Thyroid gland (tissue), 4 donors: Measurements from ENCODE around the gene OSMR. TPM values are rescaled to one million over a fixed set of nuclear protein-coding genes. Genes with fewer than 3 reads are reported as not detected.

Experiments
- DNase-seq, 2 donors: peaks; one replicate each; pipeline ENCODE4 v3.0.0-alpha.2; 2019
- H3K27ac ChIP-seq, 3 donors: fragments of 200-600 bp; sonication (generic); 1 replicate in 2 of 3; 2 replicates in 1 of 3; pipeline ENCODE4 v1.5.1; 2016 to 2019; ENCODE audit warnings: mild to moderate bottlenecking in 1 of 3, moderate library complexity in 1 of 3
- H3K27me3 ChIP-seq: fragments of 200-600 bp; sonication (generic); one replicate; pipeline ENCODE4 v1.5.1; 2019
- H3K36me3 ChIP-seq, 2 donors: fragments of 200-600 bp; sonication (generic); one replicate each; pipeline ENCODE4 v1.5.1; 2016 to 2019
- H3K4me1 ChIP-seq, 2 donors: fragments of 200-600 bp; sonication (generic); one replicate each; pipeline ENCODE4 v1.5.1; 2017 to 2019
- H3K4me3 ChIP-seq, 3 donors: fragments of 200-600 bp; sonication (generic); replicated peaks in 1 of 3; 1 replicate in 2 of 3; 2 replicates in 1 of 3; pipeline ENCODE4 v1.5.1; 2016; ENCODE audit warnings: mild to moderate bottlenecking in 1 of 3
- H3K9me3 ChIP-seq: fragments of 200-600 bp; sonication (generic); one replicate; pipeline ENCODE4 v1.5.1; 2017
- POLR2A ChIP-seq, 2 donors: fragments of 450-650 bp; IDR thresholded peaks; one replicate each; pipeline ENCODE4 v1.6.1; 2017; ENCODE audit warnings: antibody characterized with exemption in 2 of 2, mild to moderate bottlenecking in 2 of 2, moderate library complexity in 1 of 2
- WGBS, 2 donors: methylation state at CpG; one replicate each; pipeline ENCODE4 v1.1.5; 2017; 5-methylcytosine and 5-hydroxymethylcytosine counted together
- intact Hi-C: fragments of 100-400 bp; cut with DNase I; formaldehyde crosslinking; loops from one replicate; pipeline ENCODE4 v1.15.1; 2023
- total RNA-seq, 4 donors: library from RNA; depleted of rRNA; stranded (reverse); fragments of >200 nt; gene quantifications; one replicate each; pipeline ENCODE4 v1.2.3, GENCODE V29; 2016
- TF ChIP-seq, protein P1 (sequence below), 6 experiments: fragments of 200-600 bp in 3 of 6; fragments of 450-650 bp in 3 of 6; sonication (generic) in 3 of 6; IDR thresholded peaks; one replicate each; pipeline ENCODE4 v1.5.1; 2016 to 2019; ENCODE audit warnings: antibody characterized with exemption in 6 of 6, mild to moderate bottlenecking in 2 of 6, inconsistent platforms in 1 of 6, moderate library complexity in 1 of 6

OSMR gene
- total RNA-seq, 4 donors from 2014 or later = 18.2 to 104 (median 33.9) TPM

DNA sequence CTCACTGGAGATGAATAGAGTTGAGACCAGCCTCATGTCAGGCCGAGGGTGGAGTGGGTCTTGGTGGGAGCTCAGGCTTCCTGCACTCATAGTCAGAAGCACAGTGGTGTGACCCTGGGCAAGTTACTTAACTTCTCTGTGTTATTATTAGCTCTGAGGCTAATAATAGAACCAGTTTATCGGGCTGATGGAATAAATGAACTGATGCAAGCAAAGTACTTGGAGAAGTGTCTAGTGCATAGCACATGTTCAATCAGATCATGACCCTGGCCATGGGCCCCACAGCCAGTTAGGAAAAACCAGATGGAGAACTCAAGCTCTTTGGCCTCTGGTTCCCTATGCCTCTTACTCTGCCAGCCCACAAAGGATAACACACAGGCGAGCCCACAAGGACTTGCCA, 45.3 kb upstream of the OSMR start:
- no peak for DNase-seq
- 59 to 61% methylated on average over 3 of the region's 3 CpGs for WGBS, 2 donors
- Histone ChIP-seq H3K36me3 (no peaks in the 10 kb centered on the region), H3K9me3 (no peaks in the 10 kb centered on the region), H3K27me3 (no peaks in the 10 kb centered on the region), H3K4me1 (peaks cover 8 to 36% of the 10 kb centered on the region in 2 donors), H3K4me3 (no peak overlapping the region), H3K27ac (no peak overlapping the region)
- TF ChIP-seq, protein P1, sequence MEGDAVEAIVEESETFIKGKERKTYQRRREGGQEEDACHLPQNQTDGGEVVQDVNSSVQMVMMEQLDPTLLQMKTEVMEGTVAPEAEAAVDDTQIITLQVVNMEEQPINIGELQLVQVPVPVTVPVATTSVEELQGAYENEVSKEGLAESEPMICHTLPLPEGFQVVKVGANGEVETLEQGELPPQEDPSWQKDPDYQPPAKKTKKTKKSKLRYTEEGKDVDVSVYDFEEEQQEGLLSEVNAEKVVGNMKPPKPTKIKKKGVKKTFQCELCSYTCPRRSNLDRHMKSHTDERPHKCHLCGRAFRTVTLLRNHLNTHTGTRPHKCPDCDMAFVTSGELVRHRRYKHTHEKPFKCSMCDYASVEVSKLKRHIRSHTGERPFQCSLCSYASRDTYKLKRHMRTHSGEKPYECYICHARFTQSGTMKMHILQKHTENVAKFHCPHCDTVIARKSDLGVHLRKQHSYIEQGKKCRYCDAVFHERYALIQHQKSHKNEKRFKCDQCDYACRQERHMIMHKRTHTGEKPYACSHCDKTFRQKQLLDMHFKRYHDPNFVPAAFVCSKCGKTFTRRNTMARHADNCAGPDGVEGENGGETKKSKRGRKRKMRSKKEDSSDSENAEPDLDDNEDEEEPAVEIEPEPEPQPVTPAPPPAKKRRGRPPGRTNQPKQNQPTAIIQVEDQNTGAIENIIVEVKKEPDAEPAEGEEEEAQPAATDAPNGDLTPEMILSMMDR (IDR thresholded peaks at IDR 0.05) = no peak
- no peak for TF ChIP-seq POLR2A (IDR thresholded peaks at IDR 0.05)
- intact Hi-C loops = loop anchor here (10.0 kb wide), 1 partner anchor 136 kb away; no protein-coding TSS in a partner anchor

DNA sequence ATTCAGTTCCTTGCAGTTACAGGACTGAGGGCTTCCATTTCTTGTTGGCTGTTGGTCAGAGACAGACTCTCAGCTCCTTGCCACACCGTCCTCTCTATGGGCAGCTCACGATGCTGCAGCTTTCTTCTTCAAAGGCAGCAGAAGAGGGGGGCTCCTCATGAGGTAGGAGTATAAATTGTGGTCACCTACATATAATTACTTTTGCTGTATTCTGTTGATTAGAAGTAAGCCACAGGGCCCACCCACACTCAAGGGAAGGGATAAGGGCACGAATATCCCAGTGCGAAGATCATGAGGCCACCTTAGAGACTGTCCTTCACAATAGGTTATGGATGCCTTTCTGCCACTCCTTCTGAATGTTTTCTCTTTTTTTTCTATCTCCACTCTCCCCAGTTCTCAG, 43.7 kb upstream of the OSMR start:
- Histone ChIP-seq H3K27ac (no peak overlapping the region), H3K36me3 (no peaks in the 10 kb centered on the region), H3K9me3 (no peaks in the 10 kb centered on the region), H3K4me1 (peaks cover 0 to 20% of the 10 kb centered on the region in 2 donors), H3K4me3 (no peak overlapping the region), H3K27me3 (no peaks in the 10 kb centered on the region)
- intact Hi-C loops = loop anchor here (10.0 kb wide), 1 partner anchor 137 kb away; no protein-coding TSS in a partner anchor
- no peak for DNase-seq
- WGBS, 2 donors = 95 to 98% methylated on average over 4 of the region's 4 CpGs
- TF ChIP-seq POLR2A (IDR thresholded peaks at IDR 0.05) = no peak
- TF ChIP-seq, protein P1 (IDR thresholded peaks at IDR 0.05) = no peak

DNA sequence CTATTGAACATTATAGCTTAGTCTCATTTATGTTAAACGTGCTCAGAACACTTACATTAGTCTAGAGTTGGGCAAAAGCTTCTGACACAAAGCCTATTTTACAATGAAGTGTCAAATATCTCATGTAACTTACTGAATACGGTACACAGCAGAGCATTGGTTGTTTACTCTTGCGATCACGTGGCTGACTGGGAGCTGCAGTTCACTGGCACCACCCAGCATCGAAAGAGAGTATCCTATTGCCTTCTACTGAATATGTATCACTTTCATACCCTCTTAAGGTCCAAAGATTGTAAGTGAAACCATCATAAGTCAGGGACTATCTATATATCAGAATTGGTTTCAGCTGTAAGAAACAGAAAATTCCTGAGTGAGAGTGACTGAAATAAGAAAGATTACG, 42.6 kb upstream of the OSMR start:
- TF ChIP-seq, protein P1 (IDR thresholded peaks at IDR 0.05) = no peak
- no peak for TF ChIP-seq POLR2A (IDR thresholded peaks at IDR 0.05)
- H3K4me1 ChIP-seq = peaks cover 0 to 13% of the 10 kb centered on the region in 2 donors
- WGBS, 2 donors = 92 to 95% methylated on average over 6 of the region's 6 CpGs
- H3K4me3 ChIP-seq = no peak overlapping the region
- H3K27me3 ChIP-seq = no peaks in the 10 kb centered on the region
- intact Hi-C loops = loop anchor here (10.0 kb wide), 1 partner anchor 138 kb away; no protein-coding TSS in a partner anchor
- H3K36me3 ChIP-seq = no peaks in the 10 kb centered on the region
- DNase-seq = no peak
- no peaks in the 10 kb centered on the region for H3K9me3 ChIP-seq
- H3K27ac ChIP-seq = no peak overlapping the region

DNA sequence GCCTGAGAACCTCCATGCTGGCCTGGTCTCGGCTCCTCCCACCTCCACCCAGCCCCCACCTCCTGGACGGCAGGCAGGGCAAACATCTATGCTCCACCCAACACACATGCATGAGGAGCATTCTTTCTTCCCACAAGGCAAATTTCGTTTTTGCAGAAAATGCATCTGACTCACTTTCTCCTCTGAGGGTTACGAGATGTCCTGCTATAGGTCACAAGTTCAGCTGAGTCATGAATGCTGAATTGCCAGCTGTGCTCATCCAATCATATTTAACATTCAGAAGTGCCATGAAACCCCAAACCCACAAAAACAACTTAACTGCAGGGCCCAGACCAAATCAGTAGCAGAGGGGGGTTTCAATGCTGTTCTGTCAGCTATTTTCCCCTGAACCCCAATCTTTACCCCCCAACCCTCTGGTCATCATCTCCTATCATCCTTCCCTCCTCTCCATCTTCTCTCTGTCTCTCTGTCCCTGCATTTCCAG, 39.0 kb upstream of the OSMR start:
- Histone ChIP-seq H3K4me3 (no peak overlapping the region), H3K27ac (peak overlapping the region in 1 of 3 donors; percentile 7), H3K36me3 (no peaks in the 10 kb centered on the region), H3K9me3 (no peaks in the 10 kb centered on the region), H3K27me3 (no peaks in the 10 kb centered on the region), H3K4me1 (peaks cover 3 to 8% of the 10 kb centered on the region in 2 donors)
- 50 to 55% methylated on average over 4 of the region's 4 CpGs for WGBS, 2 donors
- intact Hi-C loops = loop anchor here (5.0 to 10.0 kb wide), 2 partner anchors 142 to 365 kb away; no protein-coding TSS in a partner anchor
- TF ChIP-seq, protein P1 (IDR thresholded peaks at IDR 0.05) = no peak
- no peak for TF ChIP-seq POLR2A (IDR thresholded peaks at IDR 0.05)
- DNase-seq = no peak
